Tibial artery (tissue), 4 donors: Measurements from ENCODE around the gene ZNF629.
A peak's percentile ranks its signal among the peaks of the same experiment; 100 is the strongest.
"Not testable (repeated sequence)": the region's sequence is repeated elsewhere in the genome, so short reads cannot be mapped to it uniquely, and the experiment has no call there.

Experiments
- DNase-seq, 2 donors: peaks; one replicate each; pipeline ENCODE4 v3.0.0-alpha.2; 2019
- H3K27ac ChIP-seq, 2 donors: fragments of 200-600 bp; sonication (generic) in 1 of 2; 1 replicate in 1 of 2; 2 replicates in 1 of 2; pipeline ENCODE4 v1.5.1; 2018 to 2019; ENCODE audit warnings: mild to moderate bottlenecking in 1 of 2
- H3K27me3 ChIP-seq, 2 donors: fragments of 200-600 bp; sonication (generic) in 1 of 2; one replicate each; pipeline versions ENCODE4 v1.5.1 to v1.6.0; 2016 to 2019
- H3K36me3 ChIP-seq, 3 donors: fragments of 200-600 bp; sonication (generic) in 2 of 3; one replicate each; pipeline ENCODE4 v1.5.1; 2016 to 2019; ENCODE audit warnings: mild to moderate bottlenecking in 2 of 3
- H3K4me1 ChIP-seq, 4 donors: fragments of 200-600 bp; sonication (generic) in 2 of 4; 1 replicate in 3 of 4; 2 replicates in 1 of 4; pipeline ENCODE4 v1.5.1; 2016 to 2019
- H3K4me3 ChIP-seq, 2 donors: fragments of 200-600 bp; sonication (generic) in 1 of 2; 1 replicate in 1 of 2; 2 replicates in 1 of 2; pipeline ENCODE4 v1.5.1; 2018 to 2019; ENCODE audit warnings: mild to moderate bottlenecking in 2 of 2
- H3K9me3 ChIP-seq, 3 donors: fragments of 200-600 bp; sonication (generic) in 1 of 3; one replicate each; pipeline ENCODE4 v1.5.1; 2016 to 2019
- intact Hi-C: fragments of 100-400 bp; cut with DNase I; formaldehyde crosslinking; loops from one replicate; pipeline ENCODE4 v1.15.0; 2023; ENCODE audit warnings: low total_unique reads
- TF ChIP-seq, protein P1 (sequence below), 2 experiments: fragments of 200-600 bp in 1 of 2; fragments of 450-650 bp in 1 of 2; IDR thresholded peaks; one replicate each; pipeline ENCODE4 v1.5.1; 2017 to 2019; ENCODE audit warnings: antibody characterized with exemption in 2 of 2, mild to moderate bottlenecking in 1 of 2, moderate library complexity in 1 of 2

Gene ZNF629

DNA sequence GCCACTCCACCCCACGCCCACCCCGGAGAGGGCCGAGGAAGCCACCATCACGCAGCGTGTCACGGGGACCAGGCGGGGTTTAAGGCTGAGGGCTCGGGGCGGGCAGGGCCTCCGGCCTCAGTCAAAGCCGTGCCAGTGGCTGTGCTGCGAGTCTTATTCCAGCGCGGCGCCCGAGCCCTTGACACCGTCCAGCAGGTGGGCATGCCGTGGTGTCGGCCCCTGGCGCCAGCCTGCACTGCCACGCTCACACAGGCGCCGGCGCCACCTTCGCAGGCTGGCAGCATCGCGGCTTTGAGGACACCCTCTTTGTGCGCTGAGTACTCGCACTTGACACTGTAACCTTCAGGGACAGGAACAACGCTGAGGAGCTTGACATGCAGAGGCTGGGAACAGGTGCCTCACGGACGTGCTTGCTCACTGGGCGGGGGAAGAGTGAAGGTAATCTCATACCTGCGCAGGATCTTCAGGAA lies 34.0 kb upstream of the ZNF629 start:
- TF ChIP-seq, protein P1, sequence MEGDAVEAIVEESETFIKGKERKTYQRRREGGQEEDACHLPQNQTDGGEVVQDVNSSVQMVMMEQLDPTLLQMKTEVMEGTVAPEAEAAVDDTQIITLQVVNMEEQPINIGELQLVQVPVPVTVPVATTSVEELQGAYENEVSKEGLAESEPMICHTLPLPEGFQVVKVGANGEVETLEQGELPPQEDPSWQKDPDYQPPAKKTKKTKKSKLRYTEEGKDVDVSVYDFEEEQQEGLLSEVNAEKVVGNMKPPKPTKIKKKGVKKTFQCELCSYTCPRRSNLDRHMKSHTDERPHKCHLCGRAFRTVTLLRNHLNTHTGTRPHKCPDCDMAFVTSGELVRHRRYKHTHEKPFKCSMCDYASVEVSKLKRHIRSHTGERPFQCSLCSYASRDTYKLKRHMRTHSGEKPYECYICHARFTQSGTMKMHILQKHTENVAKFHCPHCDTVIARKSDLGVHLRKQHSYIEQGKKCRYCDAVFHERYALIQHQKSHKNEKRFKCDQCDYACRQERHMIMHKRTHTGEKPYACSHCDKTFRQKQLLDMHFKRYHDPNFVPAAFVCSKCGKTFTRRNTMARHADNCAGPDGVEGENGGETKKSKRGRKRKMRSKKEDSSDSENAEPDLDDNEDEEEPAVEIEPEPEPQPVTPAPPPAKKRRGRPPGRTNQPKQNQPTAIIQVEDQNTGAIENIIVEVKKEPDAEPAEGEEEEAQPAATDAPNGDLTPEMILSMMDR (IDR thresholded peaks at IDR 0.05), result no peak
- no peaks in the 10 kb centered on the region for H3K9me3 ChIP-seq
- intact Hi-C loops, result no loop called here
- no peaks in the 10 kb centered on the region for H3K4me1 ChIP-seq
- H3K27me3 ChIP-seq, result no peaks in the 10 kb centered on the region
- no peaks in the 10 kb centered on the region for H3K36me3 ChIP-seq
- no peak overlapping the region for H3K4me3 ChIP-seq
- DNase-seq, result no peak
- H3K27ac ChIP-seq, result no peak overlapping the region

DNA sequence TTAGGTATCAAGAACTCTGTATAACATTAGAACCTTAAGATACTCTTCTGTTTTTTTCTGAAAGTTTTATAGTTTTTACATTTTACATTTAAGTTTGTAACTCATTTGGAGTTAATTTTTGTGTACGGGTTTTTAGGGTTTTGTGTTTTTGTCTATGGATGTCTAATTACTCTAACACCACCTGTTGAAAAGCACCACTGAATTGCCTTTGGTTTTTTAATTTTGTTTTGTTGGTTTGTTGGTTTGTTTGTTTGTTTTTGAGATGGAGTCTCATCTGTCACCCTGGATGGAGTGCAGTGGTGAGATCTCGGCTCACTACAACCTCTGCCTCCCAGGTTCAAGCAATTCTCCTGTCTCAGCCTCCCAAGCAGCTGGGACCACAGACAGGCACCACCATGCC lies 29.8 kb upstream of the ZNF629 start:
- intact Hi-C loops, result no loop called here
- Histone ChIP-seq H3K27ac (no peak overlapping the region), H3K4me3 (no peak overlapping the region), H3K9me3 (no peaks in the 10 kb centered on the region), H3K4me1 (peaks cover 0 to 5% (median 4%) of the 10 kb centered on the region in 4 donors), H3K27me3 (no peaks in the 10 kb centered on the region), H3K36me3 (no peaks in the 10 kb centered on the region)
- TF ChIP-seq, protein P1 (IDR thresholded peaks at IDR 0.05), result no peak
- DNase-seq, result no peak

GRCh38 chr16:30813821-30814189 lies 26.8 kb upstream of the ZNF629 start:
- Histone ChIP-seq H3K9me3 (no peaks in the 10 kb centered on the region), H3K36me3 (no peaks in the 10 kb centered on the region), H3K27ac (peak overlapping the region; percentile 61 to 79), H3K4me3 (peak overlapping the region; percentile 42 to 57), H3K27me3 (no peaks in the 10 kb centered on the region), H3K4me1 (peaks cover 0 to 5% (median 4%) of the 10 kb centered on the region in 4 donors)
- TF ChIP-seq, protein P1 (IDR thresholded peaks at IDR 0.05), result no peak
- DNase-seq, result no peak
- intact Hi-C loops, result no loop called here

- intact Hi-C loops, result loop anchor here (10.0 kb wide), 1 partner anchor 65 kb away; the partner anchor contains the start of gene PHKG2
- H3K9me3 ChIP-seq, H3K27me3 ChIP-seq, DNase-seq, H3K27ac ChIP-seq, H3K36me3 ChIP-seq, H3K4me3 ChIP-seq: not testable (repeated sequence)
- H3K4me1 ChIP-seq, result peaks cover 0 to 27% (median 13%) of the 10 kb centered on the region in 4 donors
Measured at GRCh38 chr16:30809675-30810074, 22.7 kb upstream of the ZNF629 start.

DNA sequence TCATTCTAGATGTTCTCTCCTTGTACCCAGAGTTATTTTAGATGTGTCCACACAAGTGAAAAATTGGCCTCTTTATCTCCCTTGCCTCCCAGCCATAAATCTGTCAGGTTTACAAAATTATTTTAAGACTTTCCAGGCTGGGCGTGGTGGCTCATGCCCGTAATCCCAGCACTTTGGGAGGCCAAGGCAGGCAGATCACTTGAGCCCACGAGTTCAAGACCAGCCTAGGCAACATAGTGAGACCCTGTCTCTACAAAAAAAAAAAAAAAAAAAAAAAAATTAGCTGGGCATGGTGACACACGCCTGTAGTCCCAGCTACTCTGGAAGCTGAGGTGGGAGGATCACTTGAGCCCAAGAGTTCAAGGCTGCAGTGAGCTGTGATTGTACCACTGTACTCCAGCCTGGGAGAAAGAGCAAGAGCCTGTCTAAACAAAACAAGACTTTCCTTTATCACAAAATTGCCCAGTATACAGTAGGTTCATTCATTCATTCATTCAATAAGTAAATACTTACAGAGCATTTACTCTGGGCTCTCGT lies 22.0 kb upstream of the ZNF629 start:
- H3K4me3 ChIP-seq, H3K9me3 ChIP-seq, H3K36me3 ChIP-seq, H3K27ac ChIP-seq, DNase-seq, H3K27me3 ChIP-seq: not testable (repeated sequence)
- H3K4me1 ChIP-seq, result peaks cover 0 to 27% (median 12%) of the 10 kb centered on the region in 4 donors
- intact Hi-C loops, result loop anchor here (10.0 kb wide), 1 partner anchor 64 kb away; the partner anchor contains the start of gene PHKG2

DNA sequence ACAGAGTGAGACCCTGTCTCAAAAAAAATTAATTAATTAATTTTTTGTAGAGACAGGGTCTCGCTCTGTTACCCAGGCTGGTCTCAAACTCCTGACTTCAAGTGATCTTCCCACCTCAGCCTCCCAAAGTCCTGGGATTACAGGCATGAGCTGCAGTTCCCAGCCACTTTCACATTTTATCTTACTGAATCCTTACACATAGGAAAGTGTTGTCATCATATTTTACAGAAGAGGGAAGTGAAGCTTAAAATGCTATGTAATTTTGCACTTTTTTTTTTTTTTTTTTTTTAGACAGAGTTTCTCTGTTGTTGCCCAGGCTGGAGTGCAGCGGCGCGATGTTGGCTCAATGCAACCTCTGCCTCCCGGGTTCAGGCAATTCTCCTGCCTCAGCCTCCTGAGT lies 21.1 kb upstream of the ZNF629 start:
- no peak for DNase-seq
- TF ChIP-seq, protein P1 (IDR thresholded peaks at IDR 0.05), result no peak
- Histone ChIP-seq H3K4me3 (no peak overlapping the region), H3K27ac (no peak overlapping the region), H3K9me3 (no peaks in the 10 kb centered on the region), H3K36me3 (no peaks in the 10 kb centered on the region), H3K4me1 (peaks cover 0 to 22% (median 10%) of the 10 kb centered on the region in 4 donors), H3K27me3 (no peaks in the 10 kb centered on the region)
- intact Hi-C loops, result loop anchor here (10.0 kb wide), 1 partner anchor 63 kb away; the partner anchor contains the start of gene PHKG2
